Aorta (tissue), 5 donors: ENCODE data around the gene COBLL1. TPM values are rescaled to one million over a fixed set of nuclear protein-coding genes. Genes with fewer than 3 reads are reported as not detected.
"Not testable (repeated sequence)": the region's sequence is repeated elsewhere in the genome, so short reads cannot be mapped to it uniquely, and the experiment has no call there.

Experiments used
- ATAC-seq: fragments of 200-7000 bp; cut with Tn5 transposase; one replicate; pipeline ENCODE4 v1.9.1; 2022; ENCODE audit warnings: moderate library complexity; ENCODE audit not compliant: low FRiP score
- DNase-seq, 2 donors: peaks; one replicate each; pipeline ENCODE4 v3.0.0-alpha.2; 2020
- H3K27ac ChIP-seq, 2 donors: one replicate each; pipeline ENCODE4 v1.5.1; 2013; ENCODE audit warnings: low read length in 2 of 2, mild to moderate bottlenecking in 2 of 2, moderate library complexity in 2 of 2, control low read depth in 1 of 2, inconsistent platforms in 1 of 2, low read depth in 1 of 2
- H3K27me3 ChIP-seq, 2 donors: one replicate each; pipeline ENCODE4 v1.6.1; 2013; ENCODE audit warnings: control low read depth in 1 of 2, low read length in 1 of 2, mild to moderate bottlenecking in 1 of 2, moderate library complexity in 1 of 2; ENCODE audit not compliant: insufficient read depth in 2 of 2, control insufficient read depth in 1 of 2
- H3K36me3 ChIP-seq, 2 donors: one replicate each; pipeline ENCODE4 v1.6.1; 2013; ENCODE audit warnings: control low read depth in 1 of 2, low read length in 1 of 2, mild to moderate bottlenecking in 1 of 2; ENCODE audit not compliant: insufficient read depth in 2 of 2, control insufficient read depth in 1 of 2
- H3K4me1 ChIP-seq, 2 donors: one replicate each; pipeline ENCODE4 v1.6.1; 2013; ENCODE audit warnings: low read length in 2 of 2, control low read depth in 1 of 2, mild to moderate bottlenecking in 1 of 2, moderate library complexity in 1 of 2; ENCODE audit not compliant: insufficient read depth in 2 of 2, control insufficient read depth in 1 of 2
- H3K4me3 ChIP-seq, 2 donors: one replicate each; pipeline ENCODE4 v1.5.1; 2013; ENCODE audit warnings: low read length in 2 of 2, control low read depth in 1 of 2, mild to moderate bottlenecking in 1 of 2
- H3K9me3 ChIP-seq: one replicate; pipeline ENCODE4 v1.6.1; 2013; ENCODE audit warnings: mild to moderate bottlenecking, low read length; ENCODE audit not compliant: control insufficient read depth
- whole genome bisulfite sequencing, 2 donors: extraction: QIAGEN DNeasy Blood & Tissue Kit; methylation state at CpG; one replicate each; pipeline ENCODE4 v1.1.7; 2013; 5-methylcytosine and 5-hydroxymethylcytosine counted together
- intact Hi-C, 2 donors: fragments of 100-400 bp; cut with DNase I; formaldehyde crosslinking; loops; one replicate each; pipeline versions ENCODE4 v1.14.2 to v1.15.0; 2022
- polyA plus RNA-seq, 2 donors: library from polyadenylated mRNA; stranded (reverse); fragments of 200-250 nt; gene quantifications; one replicate each; pipeline ENCODE4 v1.2.3, GENCODE V29; 2013
- total RNA-seq, 2 donors: library from RNA; stranded (reverse); fragmentation: NEBNext Ultra II Directional; extraction: Animal tissue kit (Norgen Biotek cat#: 25700); gene quantifications; one replicate each; pipeline ENCODE4 v1.2.1, GENCODE V29; 2021
- donor health status: healthy with polysubstance abuse.
- donor health status: Bipolar disorder and iron deficiency.
- donor health status: DM: no; HTN: no; CAD: no.
- donor health status: DM: no; HTN: no; CAD: no.
- donor health status: DM: yes; HTN: yes; CAD: no.

COBLL1 gene
- total and polyA plus RNA-seq, 4 donors: 20.2 to 101 (median 42.8) TPM

DNA sequence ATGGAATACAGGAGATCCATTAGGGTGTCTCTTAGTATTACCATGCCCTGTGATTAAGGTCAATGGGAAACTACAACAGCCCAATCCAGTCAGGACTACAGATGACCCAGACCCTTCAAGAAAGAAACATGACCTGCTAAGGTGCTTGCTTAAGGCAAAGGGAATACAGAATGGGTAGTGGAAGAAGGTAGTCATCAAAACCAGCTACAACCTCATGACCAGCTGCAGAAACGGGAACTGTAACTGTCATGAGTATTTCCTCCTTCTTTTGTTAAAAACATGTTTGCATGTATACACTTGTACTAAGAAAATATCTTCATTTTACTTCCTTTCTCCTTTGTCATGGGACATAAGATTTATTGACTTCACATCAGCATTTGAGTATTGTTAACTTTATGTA lies 24.8 kb upstream of the COBLL1 start:
- H3K36me3 ChIP-seq, intact Hi-C loops, ATAC-seq, H3K27me3 ChIP-seq, H3K4me3 ChIP-seq, H3K4me1 ChIP-seq, H3K9me3 ChIP-seq, H3K27ac ChIP-seq, DNase-seq: not testable (repeated sequence)
- 94 to 95% methylated on average over 1 of the region's 1 CpG for WGBS, 2 donors

DNA sequence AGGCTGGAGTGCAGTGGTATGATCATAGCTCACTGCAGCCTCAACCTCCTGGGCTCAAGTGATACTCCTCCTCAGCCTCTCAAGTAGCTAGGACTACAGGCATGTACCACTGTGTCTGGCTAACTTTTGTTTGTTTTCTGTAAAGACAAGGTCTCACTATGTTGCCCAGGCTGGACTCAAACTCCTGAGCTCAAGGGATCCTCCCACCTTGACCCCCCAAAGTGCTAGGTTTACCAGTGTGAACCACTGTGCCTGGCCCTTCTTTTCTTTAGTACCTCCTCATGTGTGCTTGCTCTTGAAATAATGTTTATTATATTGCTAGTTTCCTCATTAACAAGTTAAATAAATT lies 19.0 kb upstream of the COBLL1 start:
- DNase-seq (no peak), ATAC-seq (no peak)
- H3K27ac ChIP-seq: no peak overlapping the region
- no peaks in the 10 kb centered on the region for H3K4me1 ChIP-seq
- H3K9me3 ChIP-seq: no peaks in the 10 kb centered on the region
- no peak overlapping the region for H3K4me3 ChIP-seq
- H3K27me3 ChIP-seq: no peaks in the 10 kb centered on the region
- no peaks in the 10 kb centered on the region for H3K36me3 ChIP-seq
- intact Hi-C loops: no loop called here

DNA sequence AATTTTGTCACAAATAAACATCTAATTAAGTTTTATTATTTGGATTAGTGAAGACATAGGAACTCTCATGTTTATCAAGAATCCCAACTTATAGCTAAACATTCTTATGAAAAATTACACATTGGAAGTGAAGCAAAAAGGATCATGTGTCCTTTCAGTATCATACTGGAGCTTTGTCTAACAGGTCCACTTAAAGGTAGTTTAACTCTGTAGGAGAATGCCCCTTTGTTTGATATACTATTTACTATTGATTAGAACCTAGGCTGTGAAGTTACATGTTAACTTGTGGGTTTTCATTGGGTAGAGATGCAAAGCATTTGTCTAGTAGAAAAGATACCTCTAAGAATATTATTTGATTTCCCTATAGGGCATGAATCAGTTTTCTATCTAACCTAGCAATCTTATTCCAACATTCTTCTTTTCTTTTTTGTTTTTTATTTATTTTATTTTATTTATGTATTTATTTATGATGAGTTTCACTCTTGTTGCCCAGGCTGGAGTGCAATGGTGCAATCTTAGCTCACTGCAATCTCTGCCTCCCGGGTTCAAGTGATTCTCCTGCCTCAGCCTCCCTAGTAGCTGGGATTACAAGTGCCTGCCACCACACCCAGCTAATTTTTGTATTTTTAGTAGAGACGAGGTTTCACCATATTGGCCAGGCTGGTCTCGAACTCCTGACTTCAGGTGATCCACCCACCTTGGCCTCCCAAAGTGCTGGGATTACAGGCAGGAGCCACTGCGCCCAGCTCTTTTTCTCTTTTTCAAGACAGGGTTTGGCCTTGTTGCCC lies 18.5 kb upstream of the COBLL1 start:
- H3K4me3 ChIP-seq, H3K4me1 ChIP-seq, intact Hi-C loops, ATAC-seq, DNase-seq, H3K36me3 ChIP-seq, H3K27ac ChIP-seq, H3K27me3 ChIP-seq, H3K9me3 ChIP-seq: not testable (repeated sequence)
- 96 to 100% methylated on average over 4 of the region's 4 CpGs for WGBS, 2 donors

DNA sequence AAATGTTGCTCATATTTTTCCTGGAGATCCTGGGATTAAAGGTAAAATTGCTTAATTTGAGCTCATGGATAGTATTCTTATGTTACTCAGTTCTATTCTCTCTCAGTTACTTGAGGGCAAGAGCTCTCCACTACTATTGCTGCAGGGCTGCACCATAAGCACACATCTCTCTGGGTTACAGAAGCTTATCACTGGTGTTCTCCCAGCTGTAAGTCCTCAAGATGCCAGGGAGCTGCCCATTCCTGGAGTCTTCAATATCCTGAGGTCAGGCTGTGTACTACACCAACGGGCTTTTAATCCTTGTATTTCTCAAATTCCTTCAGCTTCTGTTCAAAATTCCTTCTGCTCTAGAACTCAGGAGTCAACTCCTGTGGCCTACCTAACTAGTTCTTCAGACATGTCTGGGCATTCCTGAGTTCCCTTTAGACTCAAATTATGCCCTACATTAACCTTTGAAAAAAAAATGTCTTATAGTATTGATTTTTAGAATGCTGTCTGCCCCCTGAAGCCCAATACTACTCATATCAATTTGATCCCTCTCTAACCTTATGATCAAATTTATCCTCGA lies 17.7 kb upstream of the COBLL1 start:
- WGBS, 2 donors: 68 to 70% methylated on average over 2 of the region's 2 CpGs
- no peak for DNase-seq
- no peak for ATAC-seq
- H3K36me3 ChIP-seq: no peaks in the 10 kb centered on the region
- no peak overlapping the region for H3K27ac ChIP-seq
- H3K4me1 ChIP-seq: no peaks in the 10 kb centered on the region
- no peak overlapping the region for H3K4me3 ChIP-seq
- H3K9me3 ChIP-seq: no peaks in the 10 kb centered on the region
- intact Hi-C loops: no loop called here
- no peaks in the 10 kb centered on the region for H3K27me3 ChIP-seq

DNA sequence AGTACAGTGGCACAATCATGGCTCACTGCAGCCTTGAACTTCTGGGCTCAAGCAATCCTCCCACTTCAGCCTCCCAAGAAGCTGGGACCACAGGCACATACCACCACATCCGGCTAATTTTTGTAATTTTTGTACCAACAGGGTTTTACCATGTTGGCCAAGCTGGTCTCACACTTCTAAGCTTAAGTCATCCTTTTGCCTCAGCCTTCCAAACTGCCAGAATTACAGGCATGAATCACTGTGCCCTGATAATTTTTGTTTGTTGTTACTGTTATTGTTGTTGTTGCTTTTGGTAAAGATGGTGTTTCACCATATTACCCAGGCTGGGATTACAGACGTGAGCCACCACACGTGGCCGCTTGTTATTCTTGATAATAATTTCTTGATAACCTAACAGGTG lies 10.5 kb upstream of the COBLL1 start:
- H3K9me3 ChIP-seq: no peaks in the 10 kb centered on the region
- no peaks in the 10 kb centered on the region for H3K36me3 ChIP-seq
- H3K4me1 ChIP-seq: no peaks in the 10 kb centered on the region
- DNase-seq (no peak), ATAC-seq (no peak)
- H3K4me3 ChIP-seq: no peak overlapping the region
- WGBS, 2 donors: 88% methylated on average over 4 of the region's 4 CpGs
- H3K27ac ChIP-seq: no peak overlapping the region
- H3K27me3 ChIP-seq: no peaks in the 10 kb centered on the region
- intact Hi-C loops: no loop called here

DNA sequence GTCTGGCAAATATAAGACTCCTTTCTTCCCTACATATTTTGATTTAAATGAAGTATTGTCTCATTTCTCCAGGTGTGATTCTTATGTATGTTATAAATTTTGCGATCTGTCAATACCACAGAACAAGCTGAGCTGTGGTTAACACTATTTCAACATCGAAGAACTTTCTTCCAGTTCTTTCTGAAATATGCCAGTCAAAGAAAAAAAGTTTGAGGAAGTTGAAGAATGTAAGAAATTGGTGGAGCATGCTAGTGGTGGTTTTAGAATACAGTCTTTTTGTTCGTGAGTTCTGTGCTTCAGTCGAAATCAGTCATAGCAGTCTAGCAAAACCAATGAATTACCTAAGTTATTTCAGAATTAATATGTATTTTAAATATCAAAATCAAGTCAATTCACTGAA lies 8.6 kb upstream of the COBLL1 start:
- Histone ChIP-seq H3K27me3 (no peaks in the 10 kb centered on the region), H3K4me1 (no peaks in the 10 kb centered on the region), H3K27ac (no peak overlapping the region), H3K9me3 (no peaks in the 10 kb centered on the region), H3K36me3 (no peaks in the 10 kb centered on the region), H3K4me3 (no peak overlapping the region)
- DNase-seq: no peak
- intact Hi-C loops: no loop called here
- WGBS, 2 donors: 69 to 80% methylated on average over 4 of the region's 4 CpGs
- ATAC-seq: no peak

DNA sequence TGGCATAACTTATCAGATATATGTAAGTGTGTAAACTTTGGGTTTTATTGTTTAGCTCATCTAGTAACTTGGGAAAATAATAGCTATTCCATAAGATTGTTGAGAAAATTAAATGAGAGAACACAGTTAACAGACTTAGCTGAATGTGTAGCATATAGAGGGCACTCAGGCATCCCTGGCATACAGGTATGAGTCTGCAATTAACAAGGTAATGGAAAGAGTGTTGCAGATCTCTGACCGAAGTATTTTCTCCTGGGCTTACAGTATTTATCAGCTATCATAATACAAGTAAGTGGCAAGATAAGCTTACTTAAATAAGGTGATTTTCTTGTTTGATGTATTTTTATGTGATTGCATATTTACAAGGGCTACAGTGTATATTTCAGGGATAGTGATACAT lies 7.9 kb upstream of the COBLL1 start:
- Histone ChIP-seq H3K27ac (no peak overlapping the region), H3K9me3 (no peaks in the 10 kb centered on the region), H3K36me3 (no peaks in the 10 kb centered on the region), H3K4me1 (no peaks in the 10 kb centered on the region), H3K27me3 (no peaks in the 10 kb centered on the region), H3K4me3 (no peak overlapping the region)
- intact Hi-C loops: no loop called here
- WGBS, 2 donors: 46 to 91% methylated on average over 1 of the region's 1 CpG
- no peak for DNase-seq
- ATAC-seq: no peak

DNA sequence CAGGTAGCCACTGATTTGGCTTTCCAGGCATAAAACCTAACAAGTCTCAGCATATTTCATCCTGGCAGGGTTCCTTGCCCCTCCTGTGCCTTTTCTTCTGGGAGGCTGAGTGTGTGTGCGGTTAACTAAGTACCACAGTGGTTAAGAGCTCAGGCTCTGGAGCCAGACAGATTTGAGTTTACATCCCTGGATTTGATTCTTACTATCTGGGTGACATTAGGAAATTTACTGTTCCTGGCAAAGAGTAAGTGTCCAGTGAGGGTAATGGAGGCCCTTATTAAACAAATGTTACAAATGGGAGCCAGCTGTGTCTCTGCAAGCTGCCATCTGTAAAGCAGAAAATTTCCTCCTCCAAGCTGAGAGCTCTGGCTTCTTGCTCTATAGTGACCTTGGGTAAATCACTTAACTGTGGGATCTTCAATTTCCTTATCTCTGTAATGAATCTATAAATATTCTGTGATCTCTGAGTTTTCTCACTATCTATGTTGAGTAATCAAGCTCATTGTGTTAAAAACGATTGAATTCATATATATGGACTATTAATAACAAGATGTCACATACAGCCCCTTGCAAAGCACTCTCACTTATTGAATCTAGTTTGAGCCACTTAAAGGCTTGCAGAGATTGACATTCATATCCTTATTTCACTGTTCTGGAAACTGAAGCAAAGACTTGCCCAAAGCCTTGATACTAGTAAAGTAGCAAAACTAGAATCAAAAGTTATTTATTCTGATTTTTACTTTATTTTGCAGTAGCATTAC lies 6.5 kb upstream of the COBLL1 start:
- intact Hi-C loops: no loop called here
- no peaks in the 10 kb centered on the region for H3K36me3 ChIP-seq
- H3K27ac ChIP-seq: no peak overlapping the region
- H3K4me1 ChIP-seq: no peaks in the 10 kb centered on the region
- no peak for ATAC-seq
- no peaks in the 10 kb centered on the region for H3K9me3 ChIP-seq
- no peak overlapping the region for H3K4me3 ChIP-seq
- DNase-seq: no peak
- WGBS, 2 donors: 89 to 92% methylated on average over 2 of the region's 2 CpGs
- no peaks in the 10 kb centered on the region for H3K27me3 ChIP-seq

DNA sequence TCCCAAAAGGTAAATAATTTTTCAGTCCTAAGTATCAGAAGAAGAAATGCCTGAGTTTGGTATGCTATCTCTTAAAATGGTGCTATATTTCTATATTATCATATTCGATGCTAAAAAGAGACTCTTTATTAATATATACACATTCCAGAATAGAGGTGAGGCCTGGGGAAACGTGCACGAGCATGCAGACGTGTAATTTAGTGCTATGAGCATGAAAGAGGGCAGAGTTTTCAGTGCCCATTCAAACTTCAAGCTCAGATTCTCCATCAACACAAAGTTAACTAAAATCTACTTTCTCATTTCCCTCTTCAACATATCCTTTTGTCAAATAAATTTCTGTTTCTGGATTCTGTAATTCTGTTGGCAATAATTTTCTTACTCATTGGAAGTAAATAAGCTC lies 5.7 kb upstream of the COBLL1 start:
- intact Hi-C loops: no loop called here
- H3K9me3 ChIP-seq: no peaks in the 10 kb centered on the region
- no peak overlapping the region for H3K27ac ChIP-seq
- DNase-seq (no peak), ATAC-seq (no peak)
- 89 to 92% methylated on average over 4 of the region's 4 CpGs for WGBS, 2 donors
- H3K27me3 ChIP-seq: no peaks in the 10 kb centered on the region
- H3K4me1 ChIP-seq: no peaks in the 10 kb centered on the region
- H3K36me3 ChIP-seq: no peaks in the 10 kb centered on the region
- H3K4me3 ChIP-seq: no peak overlapping the region
